GM12875 (cell line): Measurements from ENCODE around the gene RABL3.

Source experiments
- H3K4me3 ChIP-seq: one replicate; pipeline ENCODE4 v1.5.1; 2011; ENCODE audit warnings: low read depth, low read length, control low read depth
- TF ChIP-seq, protein P1 (sequence below): IDR thresholded peaks from 2 replicates; pipeline ENCODE4 v1.5.1; 2011; ENCODE audit warnings: low read depth, mild to moderate bottlenecking, control low read depth, inconsistent platforms, low read length, moderate library complexity, borderline replicate concordance; ENCODE audit not compliant: insufficient read depth

RABL3 gene

DNA sequence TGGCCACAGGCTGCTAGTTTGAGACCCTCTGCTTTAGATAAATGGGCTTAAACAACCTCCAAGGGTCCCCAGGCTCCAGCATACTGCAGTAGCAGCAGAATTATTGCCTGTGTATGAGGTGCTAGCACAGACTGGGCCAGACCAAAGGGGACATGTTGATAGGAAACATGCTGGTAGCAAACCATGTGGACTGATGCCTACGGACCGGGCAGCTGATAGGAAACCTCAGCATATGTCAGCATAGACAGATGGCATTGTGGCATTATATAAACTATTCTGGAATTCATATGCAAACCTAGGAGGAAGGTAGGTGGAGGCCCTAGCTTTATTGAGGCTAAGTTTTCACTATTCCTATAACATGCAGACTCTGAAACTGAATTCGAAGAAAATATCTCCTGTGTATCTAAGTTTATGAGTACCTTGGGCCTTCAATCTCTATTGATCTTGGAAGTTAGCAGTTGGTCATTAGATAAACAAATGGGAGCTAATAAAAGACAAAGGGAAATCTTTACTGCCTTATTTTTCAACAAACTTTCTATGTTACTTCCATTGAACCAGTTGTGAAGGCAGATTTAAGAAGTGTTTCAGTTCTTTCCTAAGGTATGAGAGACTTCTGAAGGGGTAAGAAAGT, 58.5 kb downstream of the RABL3 start:
- TF ChIP-seq, protein P1, sequence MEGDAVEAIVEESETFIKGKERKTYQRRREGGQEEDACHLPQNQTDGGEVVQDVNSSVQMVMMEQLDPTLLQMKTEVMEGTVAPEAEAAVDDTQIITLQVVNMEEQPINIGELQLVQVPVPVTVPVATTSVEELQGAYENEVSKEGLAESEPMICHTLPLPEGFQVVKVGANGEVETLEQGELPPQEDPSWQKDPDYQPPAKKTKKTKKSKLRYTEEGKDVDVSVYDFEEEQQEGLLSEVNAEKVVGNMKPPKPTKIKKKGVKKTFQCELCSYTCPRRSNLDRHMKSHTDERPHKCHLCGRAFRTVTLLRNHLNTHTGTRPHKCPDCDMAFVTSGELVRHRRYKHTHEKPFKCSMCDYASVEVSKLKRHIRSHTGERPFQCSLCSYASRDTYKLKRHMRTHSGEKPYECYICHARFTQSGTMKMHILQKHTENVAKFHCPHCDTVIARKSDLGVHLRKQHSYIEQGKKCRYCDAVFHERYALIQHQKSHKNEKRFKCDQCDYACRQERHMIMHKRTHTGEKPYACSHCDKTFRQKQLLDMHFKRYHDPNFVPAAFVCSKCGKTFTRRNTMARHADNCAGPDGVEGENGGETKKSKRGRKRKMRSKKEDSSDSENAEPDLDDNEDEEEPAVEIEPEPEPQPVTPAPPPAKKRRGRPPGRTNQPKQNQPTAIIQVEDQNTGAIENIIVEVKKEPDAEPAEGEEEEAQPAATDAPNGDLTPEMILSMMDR, result no peak
- no peak overlapping the region for H3K4me3 ChIP-seq

DNA sequence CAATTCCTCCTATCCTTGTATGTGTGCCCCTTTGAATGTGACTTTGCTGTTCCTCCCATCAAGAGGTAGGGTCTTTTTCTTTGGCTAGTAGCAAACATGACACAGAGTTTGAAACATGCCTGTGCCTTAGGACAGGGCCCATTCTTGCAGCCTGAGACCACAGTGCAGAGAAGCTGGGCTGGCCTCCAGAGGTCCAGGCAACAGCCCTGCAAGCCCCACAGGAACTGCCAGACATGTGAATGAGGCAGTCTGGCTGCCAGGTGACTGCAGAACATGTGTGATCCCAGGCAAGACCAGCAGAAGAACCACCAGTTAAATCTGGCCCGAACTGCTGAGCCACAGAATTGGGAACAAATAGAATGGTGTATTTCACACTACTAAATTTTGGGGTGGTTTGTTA, 59.1 kb downstream of the RABL3 start:
- TF ChIP-seq, protein P1, result no peak
- no peak overlapping the region for H3K4me3 ChIP-seq

DNA sequence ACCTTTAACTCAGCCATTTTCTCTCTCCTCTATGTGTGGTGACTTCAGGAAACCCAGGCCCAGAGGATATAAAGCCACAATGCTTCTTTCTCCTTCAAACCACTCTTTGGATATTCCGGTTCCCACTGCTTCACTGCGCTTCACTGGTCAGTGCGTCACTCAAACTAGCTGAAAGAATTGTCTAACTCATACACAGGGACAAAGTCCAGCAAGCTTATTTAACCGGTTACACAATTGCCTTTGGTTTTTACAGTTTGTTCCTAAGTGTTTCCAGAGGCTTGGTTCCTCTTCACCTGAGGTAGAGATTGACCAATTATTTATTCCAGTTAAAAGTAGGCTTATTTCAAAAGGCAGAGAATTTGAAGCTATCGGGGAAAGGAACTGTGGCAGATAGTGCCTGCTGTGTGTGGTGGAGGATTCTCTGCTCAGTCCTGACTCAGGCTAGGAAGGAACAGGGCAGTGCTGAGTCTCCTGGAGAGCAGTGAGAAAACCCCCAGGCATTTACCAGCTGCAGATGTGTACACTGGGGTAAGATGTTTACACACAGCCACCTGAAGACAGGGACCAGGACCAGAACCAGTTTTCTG, 60.1 kb downstream of the RABL3 start, which contains the start of gene HGD:
Gene HGD, minus strand, starts transcription at position 145 of the 587 bp plus-strand sequence. Its CDS starts 128 bp downstream, at position 17.
- TF ChIP-seq, protein P1, result no peak

DNA sequence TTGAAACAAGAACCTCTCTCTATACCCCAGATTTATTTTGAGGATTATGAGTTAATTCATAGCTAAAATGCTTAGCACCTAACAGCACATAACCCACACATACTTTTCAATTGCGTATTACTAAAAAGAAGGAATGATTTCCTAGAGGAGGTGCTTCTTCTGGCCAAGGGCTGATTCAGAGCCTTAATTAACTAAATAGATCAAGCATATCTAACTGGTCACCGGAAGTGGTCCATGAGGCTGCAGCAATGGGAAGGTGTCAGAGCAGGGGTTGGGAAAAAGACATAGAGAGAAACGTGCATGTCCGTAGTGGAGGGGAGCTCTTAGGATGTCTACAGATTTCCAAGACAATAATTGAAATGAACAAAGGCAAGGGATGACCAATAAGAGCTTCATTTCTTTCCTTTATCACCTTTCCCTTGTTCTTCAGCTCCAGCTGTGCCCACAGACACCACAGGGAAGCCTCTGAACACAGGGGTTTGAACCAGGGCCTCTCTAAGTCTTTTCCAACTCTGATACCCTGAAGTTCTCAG, 60.7 kb downstream of the RABL3 start:
- H3K4me3 ChIP-seq, result no peak overlapping the region

More for the DNA sequence above, 60.1 kb downstream of the RABL3 start, which contains the start of gene HGD:
- H3K4me3 ChIP-seq, result no peak within 1 kb of the TSS

DNA sequence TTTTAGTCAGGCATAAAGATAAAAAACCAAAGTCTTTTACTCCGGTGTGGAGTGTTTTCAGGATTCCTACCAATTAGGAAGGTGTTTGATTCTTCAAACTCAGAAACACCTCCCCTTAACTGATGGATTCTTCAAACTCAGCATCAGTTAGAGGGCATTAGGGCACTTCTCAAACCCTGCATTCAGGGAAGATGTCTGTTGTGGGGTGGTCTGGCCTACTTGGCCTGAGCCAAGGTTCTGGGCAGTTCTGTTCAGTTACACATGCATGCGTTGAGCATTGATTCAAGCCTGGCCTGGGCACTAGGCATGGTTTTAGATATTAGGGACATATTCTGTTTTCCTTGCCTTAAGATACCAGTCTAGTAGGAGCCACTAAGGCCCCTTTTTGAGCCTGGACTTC, 61.3 kb downstream of the RABL3 start:
- TF ChIP-seq, protein P1, result no peak
- no peak overlapping the region for H3K4me3 ChIP-seq

More for the DNA sequence above, 60.7 kb downstream of the RABL3 start:
- TF ChIP-seq, protein P1, result no peak

DNA sequence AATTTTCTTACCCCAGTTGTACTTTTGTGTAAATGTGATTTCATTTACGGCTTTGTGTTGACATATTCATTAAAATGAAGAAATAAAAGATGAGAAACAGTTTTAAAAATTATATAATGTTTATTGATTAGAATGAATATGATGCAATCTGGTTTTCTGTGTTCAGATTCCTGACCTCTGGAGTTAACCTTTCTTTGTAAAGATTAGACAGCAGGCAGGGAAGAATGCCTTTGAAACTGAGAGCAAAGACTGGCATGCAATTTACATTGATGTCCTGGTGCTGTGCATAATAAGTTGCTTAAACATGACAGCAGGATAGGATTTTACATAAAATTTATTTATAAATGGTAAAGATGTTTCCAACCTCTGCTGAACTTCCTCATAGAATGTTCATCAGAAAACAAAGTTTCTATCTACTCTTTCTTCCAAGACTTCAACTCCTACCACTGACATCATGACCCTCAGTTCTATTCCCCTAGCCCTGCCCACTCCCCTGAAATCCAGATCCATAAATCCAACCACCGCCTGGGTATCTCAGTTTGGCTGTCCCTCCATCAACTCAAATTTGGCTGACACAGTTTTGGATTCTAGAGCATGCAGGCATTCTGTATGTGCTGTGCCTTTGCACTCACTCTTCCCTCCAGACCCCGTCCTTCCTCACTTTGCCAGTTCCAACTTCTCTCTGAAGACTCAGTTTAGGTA, 62.0 kb downstream of the RABL3 start:
- no peak overlapping the region for H3K4me3 ChIP-seq
- TF ChIP-seq, protein P1, result no peak
